Spleen (tissue), 11 donors: ENCODE measurements around the gene SYNGR2. TPM values are rescaled to one million over a fixed set of nuclear protein-coding genes. Genes with fewer than 3 reads are reported as not detected.

Experiments used
- DNase-seq: peaks from one replicate; pipeline ENCODE4 v3.0.0-alpha.2; 2020
- H3K27ac ChIP-seq, 8 donors: fragments of 200-600 bp; sonication (generic) in 7 of 8; 1 replicate in 4 of 8; 2 replicates in 4 of 8; pipeline versions ENCODE4 v1.5.0 to v1.8.0; 2016 to 2021; ENCODE audit warnings: inconsistent platforms in 4 of 8, mild to moderate bottlenecking in 4 of 8, moderate library complexity in 1 of 8
- H3K27me3 ChIP-seq, 7 donors: fragments of 200-600 bp; sonication (generic) in 6 of 7; replicated peaks in 1 of 7; 1 replicate in 4 of 7; 2 replicates in 3 of 7; pipeline versions ENCODE4 v1.5.0 to v1.8.0; 2016 to 2021; ENCODE audit warnings: inconsistent platforms in 3 of 7, mild to moderate bottlenecking in 1 of 7
- H3K36me3 ChIP-seq, 6 donors: fragments of 200-600 bp; sonication (generic) in 5 of 6; 1 replicate in 4 of 6; 2 replicates in 2 of 6; pipeline versions ENCODE4 v1.5.0 to v1.8.0; 2016 to 2021; ENCODE audit warnings: inconsistent platforms in 2 of 6
- H3K4me1 ChIP-seq, 6 donors: fragments of 200-600 bp; sonication (generic) in 5 of 6; 1 replicate in 3 of 6; 2 replicates in 3 of 6; pipeline versions ENCODE4 v1.5.0 to v1.8.0; 2016 to 2021; ENCODE audit warnings: inconsistent platforms in 3 of 6
- H3K4me3 ChIP-seq, 8 donors: fragments of 200-600 bp; sonication (generic) in 7 of 8; 1 replicate in 4 of 8; 2 replicates in 4 of 8; pipeline versions ENCODE4 v1.5.0 to v1.8.0; 2016 to 2021; ENCODE audit warnings: inconsistent platforms in 4 of 8, mild to moderate bottlenecking in 4 of 8, moderate library complexity in 2 of 8
- H3K9me3 ChIP-seq, 8 donors: fragments of 200-600 bp; sonication (generic) in 7 of 8; 1 replicate in 4 of 8; 2 replicates in 4 of 8; pipeline versions ENCODE4 v1.5.0 to v1.8.0; 2016 to 2021; ENCODE audit warnings: inconsistent platforms in 4 of 8
- POLR2A ChIP-seq, 3 donors: fragments of 450-650 bp; IDR thresholded peaks; one replicate each; pipeline ENCODE4 v1.5.1; 2017; ENCODE audit warnings: antibody characterized with exemption in 3 of 3, mild to moderate bottlenecking in 1 of 3
- POLR2AphosphoS5 ChIP-seq, 3 donors: sonication (generic); formaldehyde crosslinking; IDR thresholded peaks; one replicate each; pipeline ENCODE4 v1.5.1; 2017; ENCODE audit warnings: antibody characterized with exemption in 3 of 3
- WGBS, 5 donors: extraction: QIAGEN DNeasy Blood & Tissue Kit in 3 of 5; methylation state at CpG; one replicate each; pipeline versions ENCODE4 v1.1.5 to v1.1.7; 2013 to 2018; 5-methylcytosine and 5-hydroxymethylcytosine counted together
- intact Hi-C: fragments of 100-400 bp; cut with DNase I; formaldehyde crosslinking; loops from one replicate; pipeline ENCODE4 v1.15.0; 2023; ENCODE audit warnings: low total_unique reads
- polyA plus RNA-seq, 3 donors: library from polyadenylated mRNA; stranded (reverse); fragments of 200-250 nt; gene quantifications; one replicate each; pipeline ENCODE4 v1.2.1, GENCODE V29; 2013
- total RNA-seq, 7 donors: library from RNA; depleted of rRNA in 3 of 7; stranded (reverse); fragments of >200 nt in 3 of 7; fragmentation: NEBNext Ultra II Directional in 4 of 7; extraction: Animal tissue kit (Norgen Biotek cat#: 25700) in 4 of 7; gene quantifications; one replicate each; pipeline versions ENCODE4 v1.1.0 to v1.2.1, GENCODE V29; 2016 to 2021
- TF ChIP-seq, protein P1 (sequence below), 11 experiments: fragments of 200-600 bp in 7 of 11; fragments of 450-650 bp in 4 of 11; sonication (generic) in 4 of 11; IDR thresholded peaks in 8 of 11; conservative IDR thresholded peaks in 3 of 11; 1 replicate in 7 of 11; 2 replicates in 4 of 11; pipeline versions ENCODE4 v1.4.0 to v1.8.0; 2016 to 2021; ENCODE audit warnings: antibody characterized with exemption in 11 of 11, inconsistent platforms in 4 of 11, mild to moderate bottlenecking in 1 of 11
- donor health status: healthy with polysubstance abuse.
- donor health status: DM: no; HTN: no; CAD: no; lungs with moderate emphysema.
- donor health status: DM: no; HTN: no; CAD: no.
- donor health status: Bipolar disorder and iron deficiency.
- donor health status: healthy.
- donor health status: DM: no; HTN: no; CAD: no.
- donor health status: DM: yes; HTN: yes; CAD: no.

SYNGR2 gene
- total and polyA plus RNA-seq, 10 donors: 107 to 201 (median 144) TPM

GRCh38 chr17:78121801-78122215 is 46.6 kb upstream of the SYNGR2 start:
- no peaks in the 10 kb centered on the region for H3K27me3 ChIP-seq
- peaks cover 2 to 100% (median 87%) of the 10 kb centered on the region in 6 donors for H3K36me3 ChIP-seq
- DNase-seq: peak; percentile 78
- H3K4me3 ChIP-seq: peak overlapping the region in 7 of 8 donors; percentile 5 to 53 (median 26)
- WGBS, 5 donors: 51 to 59% (median 52%) methylated on average over 10 to 11 of the region's 11 CpGs
- peak overlapping the region; percentile 45 to 97 (median 86) for H3K27ac ChIP-seq
- TF ChIP-seq POLR2AphosphoS5 (IDR thresholded peaks at IDR 0.05) (no peak), POLR2A (IDR thresholded peaks at IDR 0.05) (no peak)
- TF ChIP-seq, protein P1, sequence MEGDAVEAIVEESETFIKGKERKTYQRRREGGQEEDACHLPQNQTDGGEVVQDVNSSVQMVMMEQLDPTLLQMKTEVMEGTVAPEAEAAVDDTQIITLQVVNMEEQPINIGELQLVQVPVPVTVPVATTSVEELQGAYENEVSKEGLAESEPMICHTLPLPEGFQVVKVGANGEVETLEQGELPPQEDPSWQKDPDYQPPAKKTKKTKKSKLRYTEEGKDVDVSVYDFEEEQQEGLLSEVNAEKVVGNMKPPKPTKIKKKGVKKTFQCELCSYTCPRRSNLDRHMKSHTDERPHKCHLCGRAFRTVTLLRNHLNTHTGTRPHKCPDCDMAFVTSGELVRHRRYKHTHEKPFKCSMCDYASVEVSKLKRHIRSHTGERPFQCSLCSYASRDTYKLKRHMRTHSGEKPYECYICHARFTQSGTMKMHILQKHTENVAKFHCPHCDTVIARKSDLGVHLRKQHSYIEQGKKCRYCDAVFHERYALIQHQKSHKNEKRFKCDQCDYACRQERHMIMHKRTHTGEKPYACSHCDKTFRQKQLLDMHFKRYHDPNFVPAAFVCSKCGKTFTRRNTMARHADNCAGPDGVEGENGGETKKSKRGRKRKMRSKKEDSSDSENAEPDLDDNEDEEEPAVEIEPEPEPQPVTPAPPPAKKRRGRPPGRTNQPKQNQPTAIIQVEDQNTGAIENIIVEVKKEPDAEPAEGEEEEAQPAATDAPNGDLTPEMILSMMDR (IDR thresholded peaks at IDR 0.05 in 8 of 11, conservative IDR thresholded peaks at IDR 0.05 in 3 of 11): no peak
- H3K9me3 ChIP-seq: no peaks in the 10 kb centered on the region
- intact Hi-C loops: no loop called here
- H3K4me1 ChIP-seq: peaks cover 53 to 100% (median 85%) of the 10 kb centered on the region in 6 donors

- peak; percentile 78 for DNase-seq
- intact Hi-C loops: no loop called here
- H3K27me3 ChIP-seq: no peaks in the 10 kb centered on the region
- H3K9me3 ChIP-seq: no peaks in the 10 kb centered on the region
- H3K4me1 ChIP-seq: peaks cover 58 to 100% (median 88%) of the 10 kb centered on the region in 6 donors
- 74 to 82% (median 78%) methylated on average over 18 to 23 of the region's 23 CpGs for WGBS, 5 donors
- peak overlapping the region; percentile 45 to 97 (median 86) for H3K27ac ChIP-seq
- peak overlapping the region in 6 of 8 donors; percentile 22 to 53 (median 28) for H3K4me3 ChIP-seq
- peaks cover 0 to 94% (median 81%) of the 10 kb centered on the region in 6 donors for H3K36me3 ChIP-seq
- TF ChIP-seq POLR2A (IDR thresholded peaks at IDR 0.05) (no peak), POLR2AphosphoS5 (IDR thresholded peaks at IDR 0.05) (peak in 2 of 3 donors; percentile 4 to 64)
- TF ChIP-seq, protein P1 (IDR thresholded peaks at IDR 0.05 in 8 of 11, conservative IDR thresholded peaks at IDR 0.05 in 3 of 11): no peak
Observed at GRCh38 chr17:78122216-78122930, 46.0 kb upstream of the SYNGR2 start.

DNA sequence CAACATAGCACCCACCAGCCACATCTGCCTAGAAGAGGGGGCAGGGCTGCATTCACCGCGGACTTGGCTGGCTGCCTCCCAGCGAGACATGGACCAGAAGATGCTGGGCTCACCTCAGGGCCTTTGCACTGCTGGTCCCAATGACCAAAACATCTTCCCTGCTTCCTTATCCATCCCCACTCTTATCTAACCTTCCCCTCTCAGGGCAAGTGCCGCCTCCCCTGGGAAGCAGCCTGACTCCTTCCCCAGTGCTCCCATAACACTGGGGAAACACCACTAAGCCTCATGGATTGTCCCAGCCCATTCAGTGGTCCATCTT is 45.5 kb upstream of the SYNGR2 start:
- no peaks in the 10 kb centered on the region for H3K27me3 ChIP-seq
- H3K9me3 ChIP-seq: no peaks in the 10 kb centered on the region
- peak overlapping the region in 2 of 8 donors; percentile 29 to 53 for H3K4me3 ChIP-seq
- peak overlapping the region in 7 of 8 donors; percentile 45 to 97 (median 93) for H3K27ac ChIP-seq
- WGBS, 5 donors: 81 to 98% (median 85%) methylated on average over 3 to 4 of the region's 4 CpGs
- TF ChIP-seq, protein P1 (IDR thresholded peaks at IDR 0.05 in 8 of 11, conservative IDR thresholded peaks at IDR 0.05 in 3 of 11): no peak
- TF ChIP-seq POLR2A (IDR thresholded peaks at IDR 0.05): no peak
- TF ChIP-seq POLR2AphosphoS5 (IDR thresholded peaks at IDR 0.05): peak in 1 of 3 donors; percentile 6
- DNase-seq: peak; percentile 76
- peaks cover 58 to 100% (median 88%) of the 10 kb centered on the region in 6 donors for H3K4me1 ChIP-seq
- H3K36me3 ChIP-seq: peaks cover 0 to 89% (median 77%) of the 10 kb centered on the region in 6 donors
- intact Hi-C loops: no loop called here

DNA sequence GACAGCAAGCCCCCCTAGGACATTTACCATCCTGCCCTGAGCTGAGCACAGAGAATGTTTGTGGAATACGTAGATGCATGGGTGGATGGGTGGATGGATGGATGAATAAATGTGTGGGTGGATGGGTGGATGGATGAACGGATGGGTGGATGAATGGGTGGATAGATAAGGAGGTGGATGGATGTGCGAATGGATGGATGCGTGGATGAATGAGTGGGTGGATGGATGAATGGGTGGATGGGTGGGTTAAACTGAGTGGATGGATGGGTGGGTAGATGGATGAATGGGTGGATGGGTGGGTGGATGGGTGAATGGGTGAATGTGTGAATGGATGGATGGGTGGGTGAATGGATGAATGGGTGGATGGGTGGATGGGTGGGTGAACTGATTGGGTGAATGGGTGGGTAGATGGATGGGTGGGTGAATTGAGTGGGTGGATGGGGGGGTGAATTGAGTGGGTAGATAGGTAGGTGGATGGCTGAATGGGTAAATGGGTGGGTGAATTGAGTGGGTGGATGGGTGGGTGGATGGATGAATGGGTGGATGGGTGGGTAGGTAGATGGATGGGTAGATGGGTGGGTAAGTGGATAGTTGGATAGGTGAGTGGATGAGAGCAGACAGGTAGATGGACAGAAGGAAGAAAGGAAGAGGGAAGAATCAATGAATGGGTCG is 45.0 kb upstream of the SYNGR2 start:
- Histone ChIP-seq H3K4me3 (peak overlapping the region in 1 of 8 donors; percentile 97), H3K27me3 (no peaks in the 10 kb centered on the region), H3K27ac (peak overlapping the region in 6 of 8 donors; percentile 87 to 97 (median 94)), H3K36me3 (peaks cover 0 to 84% (median 72%) of the 10 kb centered on the region in 6 donors), H3K9me3 (no peaks in the 10 kb centered on the region), H3K4me1 (peaks cover 57 to 100% (median 86%) of the 10 kb centered on the region in 6 donors)
- 92 to 97% (median 95%) methylated on average over 5 of the region's 5 CpGs for WGBS, 5 donors
- no peak for DNase-seq
- intact Hi-C loops: no loop called here
- TF ChIP-seq POLR2A (IDR thresholded peaks at IDR 0.05) (no peak), POLR2AphosphoS5 (IDR thresholded peaks at IDR 0.05) (no peak)
- TF ChIP-seq, protein P1 (IDR thresholded peaks at IDR 0.05 in 8 of 11, conservative IDR thresholded peaks at IDR 0.05 in 3 of 11): no peak
